Kidney (tissue), 14 donors: ENCODE results near the gene ARHGAP23. TPM values are rescaled to one million over a fixed set of nuclear protein-coding genes. Genes with fewer than 3 reads are reported as not detected.

Experiments
- DNase-seq, 5 donors: peaks; one replicate each; pipeline ENCODE4 v3.0.0-alpha.2; 2013 to 2020
- FAIRE-seq: peaks from 2 replicates; lab custom pipeline; 2012; peaks lifted over from hg19 to GRCh38; lab: Jason Lieb, UNC
- H3K27ac ChIP-seq, 2 donors: one replicate each; pipeline ENCODE4 v1.7.0; 2013; ENCODE audit warnings: low read depth in 2 of 2, low read length in 2 of 2, inconsistent platforms in 1 of 2
- H3K27me3 ChIP-seq: one replicate; pipeline ENCODE4 v1.7.1; 2013; ENCODE audit warnings: low read length, inconsistent platforms; ENCODE audit not compliant: control insufficient read depth, insufficient read depth
- H3K36me3 ChIP-seq, 3 donors: one replicate each; pipeline versions ENCODE4 v1.7.0 to v1.7.1; 2013; ENCODE audit warnings: low read length in 3 of 3, control low read depth in 1 of 3, inconsistent platforms in 1 of 3; ENCODE audit not compliant: insufficient read depth in 3 of 3, control insufficient read depth in 2 of 3
- H3K4me1 ChIP-seq, 3 donors: one replicate each; pipeline versions ENCODE4 v1.7.0 to v1.7.1; 2013; ENCODE audit warnings: low read length in 3 of 3, inconsistent platforms in 1 of 3, low read depth in 1 of 3; ENCODE audit not compliant: control insufficient read depth in 2 of 3, insufficient read depth in 2 of 3
- H3K4me3 ChIP-seq, 3 donors: one replicate each; pipeline versions ENCODE4 v1.7.0 to v1.8.1; 2013; ENCODE audit warnings: low read length in 3 of 3, control low read depth in 1 of 3, inconsistent platforms in 1 of 3
- H3K9ac ChIP-seq, 3 donors: one replicate each; pipeline versions ENCODE4 v1.7.0 to v1.7.1; 2013; ENCODE audit warnings: low read length in 3 of 3, control low read depth in 1 of 3, inconsistent platforms in 1 of 3
- H3K9me3 ChIP-seq, 3 donors: one replicate each; pipeline versions ENCODE4 v1.7.0 to v1.7.1; 2013; ENCODE audit warnings: low read length in 3 of 3, control low read depth in 1 of 3, inconsistent platforms in 1 of 3; ENCODE audit not compliant: control insufficient read depth in 2 of 3, insufficient read depth in 1 of 3
- CTCF ChIP-seq: IDR thresholded peaks from 3 replicates; pipeline ENCODE4 v1.5.1; 2012; ENCODE audit warnings: mild to moderate bottlenecking, moderate library complexity, borderline replicate concordance; ENCODE audit not compliant: insufficient read depth; ENCODE audit errors: extremely low read depth
- intact Hi-C: fragments of 100-400 bp; cut with DNase I; formaldehyde crosslinking; loops from one replicate; pipeline ENCODE4 v1.11.1; 2022
- polyA plus RNA-seq: library from polyadenylated mRNA; stranded (reverse); fragments of 350-450 nt; fragmentation: Illumina TruSeq; extraction: RNeasy Lipid Tissue Mini Kit (QIAGEN cat#74804); gene quantifications from one replicate; pipeline ENCODE4 v1.2.3, GENCODE V29; 2014; ENCODE audit warnings: low read depth, low replicate concordance; ENCODE audit not compliant: insufficient read depth
- total RNA-seq: library from RNA; stranded (reverse); fragmentation: NEBNext Ultra II Directional; extraction: Animal tissue kit (Norgen Biotek cat#: 25700); gene quantifications from one replicate; pipeline ENCODE4 v1.2.1, GENCODE V29; 2021
- donor health status: control.
- donor health status: control.
- donor health status: control.
- donor health status: control.
- donor health status: control.
- donor health status: DM: yes; HTN: yes; CAD: no.
- donor health status: Normal renal cell carcinoma (clear cell type).

The ARHGAP23 gene
- total and polyA plus RNA-seq, 2 donors from 2014 or later, result 7.6 to 53.8 TPM

GRCh38 chr17:38426441-38426840 is 1.8 kb upstream of the ARHGAP23 start:
- no peak for FAIRE-seq

DNA sequence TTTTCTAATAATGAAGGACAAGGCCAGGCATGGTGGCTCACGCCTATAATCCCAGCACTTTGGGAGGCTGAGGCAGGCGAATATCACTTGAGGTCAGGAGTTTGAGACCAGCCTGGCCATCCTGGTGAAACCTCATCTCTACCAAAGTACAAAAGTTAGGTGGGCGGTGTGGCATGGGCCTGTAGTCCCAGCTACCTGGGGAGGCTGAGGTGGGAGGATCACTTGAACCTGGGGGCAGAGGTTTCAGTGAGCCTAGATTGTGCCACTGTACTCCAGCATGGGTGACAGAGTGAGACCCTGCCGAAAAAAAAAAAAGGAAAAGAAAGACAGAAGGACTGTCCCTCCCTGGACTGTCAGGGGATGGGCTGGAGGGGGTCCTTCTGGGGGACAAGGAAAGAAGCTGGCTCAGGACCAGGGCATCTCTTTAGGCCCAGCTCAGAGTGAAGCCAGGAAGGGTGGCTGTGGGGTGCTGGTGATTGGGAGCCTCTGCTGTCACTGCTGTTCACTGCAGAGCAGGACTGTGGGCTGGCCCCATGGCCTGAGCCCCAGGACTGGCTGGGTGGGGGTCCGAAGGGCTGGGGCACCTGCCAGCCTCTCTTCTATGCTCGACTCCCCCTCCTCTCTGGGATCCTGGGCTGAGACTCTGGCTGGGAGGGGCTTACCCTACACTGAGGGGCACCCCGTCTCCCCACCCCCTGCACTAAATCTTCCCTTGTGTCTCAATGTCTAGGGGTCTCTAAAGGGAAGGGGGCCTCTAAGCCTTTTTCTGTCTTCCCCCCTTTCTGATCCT is 909 bp upstream of the ARHGAP23 start:
- no peaks in the 10 kb centered on the region for H3K9me3 ChIP-seq
- no peak for TF ChIP-seq CTCF
- peaks cover 0 to 7% (median 0%) of the 10 kb centered on the region in 3 donors for H3K4me1 ChIP-seq
- H3K27ac ChIP-seq, result peak overlapping the region in 1 of 2 donors; percentile 81
- no peaks in the 10 kb centered on the region for H3K36me3 ChIP-seq
- peak overlapping the region; percentile 56 to 68 (median 56) for H3K4me3 ChIP-seq
- DNase-seq (no peak), FAIRE-seq (no peak)
- H3K9ac ChIP-seq, result peak overlapping the region; percentile 51 to 75 (median 68)
- H3K27me3 ChIP-seq, result no peaks in the 10 kb centered on the region
- intact Hi-C loops, result no loop called here

More at GRCh38 chr17:38426441-38426840, 1.8 kb upstream of the ARHGAP23 start:
- Histone ChIP-seq H3K4me3 (no peak overlapping the region), H3K9ac (no peak overlapping the region), H3K27ac (no peak overlapping the region), H3K36me3 (no peaks in the 10 kb centered on the region), H3K27me3 (no peaks in the 10 kb centered on the region), H3K4me1 (peaks cover 0 to 7% (median 0%) of the 10 kb centered on the region in 3 donors), H3K9me3 (no peaks in the 10 kb centered on the region)
- TF ChIP-seq CTCF, result no peak
- intact Hi-C loops, result no loop called here
- no peak for DNase-seq

GRCh38 chr17:38428643-38429371 is 543 bp downstream of the ARHGAP23 start:
- H3K4me1 ChIP-seq, result peaks cover 0 to 7% (median 0%) of the 10 kb centered on the region in 3 donors
- peak in 4 of 5 donors; percentile 60 to 87 (median 68) for DNase-seq
- no peak overlapping the region for H3K9ac ChIP-seq
- intact Hi-C loops, result no loop called here
- H3K27me3 ChIP-seq, result no peaks in the 10 kb centered on the region
- TF ChIP-seq CTCF, result no peak
- H3K9me3 ChIP-seq, result no peaks in the 10 kb centered on the region
- peak overlapping the region; percentile 67 to 78 for H3K27ac ChIP-seq
- no peaks in the 10 kb centered on the region for H3K36me3 ChIP-seq
- H3K4me3 ChIP-seq, result peak overlapping the region; percentile 26 to 51 (median 47)
- no peak for FAIRE-seq
